Upper lobe of left lung (tissue), 6 donors: Measurements from ENCODE around the gene STIP1. TPM values are rescaled to one million over a fixed set of nuclear protein-coding genes. Genes with fewer than 3 reads are reported as not detected.

Experiments used
- ATAC-seq, 2 donors: fragments of 200-7000 bp; cut with Tn5 transposase; one replicate each; pipeline ENCODE4 v1.9.1; 2022; ENCODE audit warnings: mild to moderate bottlenecking in 2 of 2, moderate library complexity in 2 of 2; ENCODE audit not compliant: low FRiP score in 2 of 2
- DNase-seq, 2 donors: peaks; one replicate each; pipeline ENCODE4 v3.0.0-alpha.2; 2019 to 2020
- H3K27ac ChIP-seq, 4 donors: fragments of 200-600 bp; sonication (generic); one replicate each; pipeline ENCODE4 v1.5.1; 2016 to 2019
- H3K27me3 ChIP-seq, 4 donors: fragments of 200-600 bp; sonication (generic); one replicate each; pipeline ENCODE4 v1.5.1; 2017 to 2019
- H3K36me3 ChIP-seq, 4 donors: fragments of 200-600 bp; sonication (generic); one replicate each; pipeline ENCODE4 v1.5.1; 2016 to 2019
- H3K4me1 ChIP-seq, 4 donors: fragments of 200-600 bp; sonication (generic); one replicate each; pipeline ENCODE4 v1.5.1; 2018 to 2019
- H3K4me3 ChIP-seq, 4 donors: fragments of 200-600 bp; sonication (generic); one replicate each; pipeline ENCODE4 v1.5.1; 2017 to 2019; ENCODE audit warnings: mild to moderate bottlenecking in 2 of 4, moderate library complexity in 1 of 4
- H3K9me3 ChIP-seq, 4 donors: fragments of 200-600 bp; sonication (generic); one replicate each; pipeline ENCODE4 v1.5.1; 2018 to 2019
- EP300 ChIP-seq, 4 donors: sonication (generic); formaldehyde crosslinking; IDR thresholded peaks; one replicate each; pipeline ENCODE4 v1.5.1; 2017; ENCODE audit warnings: antibody characterized with exemption in 4 of 4, control low read depth in 2 of 4
- POLR2A ChIP-seq, 4 donors: fragments of 450-650 bp; IDR thresholded peaks; one replicate each; pipeline ENCODE4 v1.5.1; 2016 to 2017; ENCODE audit warnings: antibody characterized with exemption in 4 of 4, mild to moderate bottlenecking in 2 of 4
- POLR2AphosphoS5 ChIP-seq, 2 donors: sonication (generic); formaldehyde crosslinking; IDR thresholded peaks; one replicate each; pipeline ENCODE4 v1.5.1; 2017; ENCODE audit warnings: antibody characterized with exemption in 2 of 2
- WGBS, 2 donors: methylation state at CpG; one replicate each; pipeline ENCODE4 v1.1.5; 2017 to 2018; 5-methylcytosine and 5-hydroxymethylcytosine counted together
- total RNA-seq, 6 donors: library from RNA; depleted of rRNA in 4 of 6; stranded (reverse); fragments of >200 nt in 4 of 6; gene quantifications; one replicate each; pipeline versions ENCODE4 v1.1.0 to v1.2.1, GENCODE V29; 2016 to 2021
- TF ChIP-seq, protein P1 (sequence below), 6 experiments: fragments of 450-650 bp in 4 of 6; fragments of 200-600 bp in 2 of 6; sonication (generic) in 2 of 6; IDR thresholded peaks; one replicate each; pipeline ENCODE4 v1.5.1; 2016 to 2019; ENCODE audit warnings: antibody characterized with exemption in 6 of 6
- donor health status: DM: no; HTN: no; CAD: no; lungs with moderate emphysema.
- donor health status: DM: no; HTN: yes; CAD: no; lungs with severe emphysema.

The STIP1 gene
- total RNA-seq, 6 donors from 2014 or later = 37.8 to 132 (median 82.6) TPM

DNA sequence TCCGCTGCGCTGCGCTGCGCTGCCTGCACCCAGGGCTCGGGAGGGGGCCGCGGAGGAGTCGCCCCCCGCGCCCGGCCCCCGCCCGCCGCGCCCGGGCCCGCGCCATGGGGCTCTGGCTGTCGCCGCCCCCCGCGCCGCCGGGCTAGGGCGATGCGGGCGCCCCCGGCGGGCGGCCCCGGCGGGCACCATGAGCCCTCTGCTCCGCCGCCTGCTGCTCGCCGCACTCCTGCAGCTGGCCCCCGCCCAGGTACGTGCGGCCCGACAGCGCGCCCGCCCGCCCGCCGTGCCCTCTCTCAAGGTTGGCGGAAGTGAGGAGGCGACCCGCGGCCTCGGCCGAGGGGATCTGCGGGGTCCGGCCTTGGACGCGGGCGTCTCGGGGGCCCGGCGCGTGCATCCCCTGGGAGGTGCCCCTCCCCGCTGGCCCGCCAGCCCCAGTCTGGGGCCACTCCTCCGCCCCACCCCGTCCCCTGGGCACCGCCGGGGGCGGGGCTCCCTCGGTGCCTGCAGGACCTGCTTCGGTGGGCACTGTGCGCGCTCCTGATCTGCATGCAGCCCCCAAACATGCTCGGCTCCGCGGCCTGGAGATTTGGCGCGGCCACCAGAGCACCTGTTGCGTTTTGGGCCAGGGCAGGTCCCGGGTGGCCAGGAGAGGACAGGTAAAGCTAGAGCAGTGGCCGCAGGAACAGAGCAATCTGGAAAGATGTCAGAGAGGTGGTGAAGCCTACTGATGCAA, 48.8 kb downstream of the STIP1 start:
- H3K4me3 ChIP-seq = peak overlapping the region; percentile 66 to 94 (median 84)
- peak overlapping the region; percentile 69 to 91 (median 78) for H3K27ac ChIP-seq
- ATAC-seq (peak in 1 of 2 donors; percentile 32), DNase-seq (peak; percentile 68 to 92)
- peaks cover 0 to 19% (median 7%) of the 10 kb centered on the region in 4 donors for H3K36me3 ChIP-seq
- WGBS, 2 donors = 7 to 38% methylated on average over 3 to 12 of the region's 80 CpGs
- peak in 1 of 2 donors; percentile 53 for TF ChIP-seq POLR2AphosphoS5 (IDR thresholded peaks at IDR 0.05)
- no peak for TF ChIP-seq EP300 (IDR thresholded peaks at IDR 0.05)
- TF ChIP-seq, protein P1, sequence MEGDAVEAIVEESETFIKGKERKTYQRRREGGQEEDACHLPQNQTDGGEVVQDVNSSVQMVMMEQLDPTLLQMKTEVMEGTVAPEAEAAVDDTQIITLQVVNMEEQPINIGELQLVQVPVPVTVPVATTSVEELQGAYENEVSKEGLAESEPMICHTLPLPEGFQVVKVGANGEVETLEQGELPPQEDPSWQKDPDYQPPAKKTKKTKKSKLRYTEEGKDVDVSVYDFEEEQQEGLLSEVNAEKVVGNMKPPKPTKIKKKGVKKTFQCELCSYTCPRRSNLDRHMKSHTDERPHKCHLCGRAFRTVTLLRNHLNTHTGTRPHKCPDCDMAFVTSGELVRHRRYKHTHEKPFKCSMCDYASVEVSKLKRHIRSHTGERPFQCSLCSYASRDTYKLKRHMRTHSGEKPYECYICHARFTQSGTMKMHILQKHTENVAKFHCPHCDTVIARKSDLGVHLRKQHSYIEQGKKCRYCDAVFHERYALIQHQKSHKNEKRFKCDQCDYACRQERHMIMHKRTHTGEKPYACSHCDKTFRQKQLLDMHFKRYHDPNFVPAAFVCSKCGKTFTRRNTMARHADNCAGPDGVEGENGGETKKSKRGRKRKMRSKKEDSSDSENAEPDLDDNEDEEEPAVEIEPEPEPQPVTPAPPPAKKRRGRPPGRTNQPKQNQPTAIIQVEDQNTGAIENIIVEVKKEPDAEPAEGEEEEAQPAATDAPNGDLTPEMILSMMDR (IDR thresholded peaks at IDR 0.05) = peak in 3 of 6 experiments; percentile 7 to 55 (median 20)
- peak in 1 of 4 donors; percentile 69 for TF ChIP-seq POLR2A (IDR thresholded peaks at IDR 0.05)
- H3K27me3 ChIP-seq = no peaks in the 10 kb centered on the region
- H3K4me1 ChIP-seq = peaks cover 52 to 79% (median 59%) of the 10 kb centered on the region in 4 donors
- H3K9me3 ChIP-seq = no peaks in the 10 kb centered on the region

DNA sequence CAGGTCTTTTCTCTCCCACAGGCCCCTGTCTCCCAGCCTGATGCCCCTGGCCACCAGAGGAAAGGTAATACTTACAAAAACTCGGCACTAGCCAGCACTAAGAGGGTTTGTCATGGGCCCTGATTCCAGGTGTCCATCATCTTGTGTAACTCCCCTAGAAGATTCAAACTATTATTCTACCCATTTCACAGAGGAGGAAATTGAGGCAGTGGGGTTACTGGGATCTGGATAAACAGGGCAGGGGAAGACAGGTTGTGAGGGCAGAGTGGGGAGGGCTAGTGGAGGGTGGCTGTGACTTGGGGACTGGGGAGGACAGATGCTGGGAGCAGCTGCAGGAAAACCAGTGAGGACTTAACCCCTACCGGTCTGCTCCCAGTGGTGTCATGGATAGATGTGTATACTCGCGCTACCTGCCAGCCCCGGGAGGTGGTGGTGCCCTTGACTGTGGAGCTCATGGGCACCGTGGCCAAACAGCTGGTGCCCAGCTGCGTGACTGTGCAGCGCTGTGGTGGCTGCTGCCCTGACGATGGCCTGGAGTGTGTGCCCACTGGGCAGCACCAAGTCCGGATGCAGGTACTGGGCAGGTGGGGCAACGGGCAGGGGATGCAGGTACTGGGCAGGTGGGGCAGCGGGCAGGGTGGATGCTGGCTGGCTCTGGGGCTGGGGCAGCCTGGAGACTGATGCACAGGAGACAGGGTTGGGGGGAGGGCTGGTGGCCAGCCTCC, 49.6 kb downstream of the STIP1 start:
- TF ChIP-seq, protein P1 (IDR thresholded peaks at IDR 0.05) = no peak
- TF ChIP-seq EP300 (IDR thresholded peaks at IDR 0.05) (no peak), POLR2A (IDR thresholded peaks at IDR 0.05) (no peak), POLR2AphosphoS5 (IDR thresholded peaks at IDR 0.05) (no peak)
- peak in 1 of 2 donors; percentile 65 for DNase-seq
- no peak for ATAC-seq
- WGBS, 2 donors = 85 to 94% methylated on average over 6 to 12 of the region's 12 CpGs
- Histone ChIP-seq H3K9me3 (no peaks in the 10 kb centered on the region), H3K4me3 (peak overlapping the region; percentile 66 to 94 (median 84)), H3K27me3 (no peaks in the 10 kb centered on the region), H3K27ac (peak overlapping the region; percentile 28 to 91 (median 78)), H3K4me1 (peaks cover 56 to 84% (median 64%) of the 10 kb centered on the region in 4 donors), H3K36me3 (peaks cover 0 to 19% (median 7%) of the 10 kb centered on the region in 4 donors)

DNA sequence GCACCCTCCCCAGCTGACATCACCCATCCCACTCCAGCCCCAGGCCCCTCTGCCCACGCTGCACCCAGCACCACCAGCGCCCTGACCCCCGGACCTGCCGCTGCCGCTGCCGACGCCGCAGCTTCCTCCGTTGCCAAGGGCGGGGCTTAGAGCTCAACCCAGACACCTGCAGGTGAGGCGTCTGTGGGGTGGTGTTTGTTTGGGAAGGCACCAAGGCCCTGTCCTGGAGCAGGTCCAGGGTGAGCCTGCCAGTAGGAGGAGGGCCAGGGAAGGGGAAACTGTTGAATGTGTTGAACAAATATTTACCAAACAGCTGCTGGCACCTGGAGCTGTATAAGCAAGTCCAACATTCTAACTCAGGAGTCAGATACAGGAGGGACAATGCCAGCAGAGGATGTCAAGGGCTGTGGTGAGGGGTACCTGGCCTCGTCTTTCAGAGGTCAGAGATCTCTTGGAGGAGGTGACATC, 51.5 kb downstream of the STIP1 start:
- H3K36me3 ChIP-seq = peaks cover 0 to 19% (median 7%) of the 10 kb centered on the region in 4 donors
- no peaks in the 10 kb centered on the region for H3K9me3 ChIP-seq
- H3K4me1 ChIP-seq = peaks cover 54 to 76% (median 57%) of the 10 kb centered on the region in 4 donors
- no peak overlapping the region for H3K4me3 ChIP-seq
- TF ChIP-seq, protein P1 (IDR thresholded peaks at IDR 0.05) = no peak
- TF ChIP-seq EP300 (IDR thresholded peaks at IDR 0.05) = no peak
- peak in 1 of 4 donors; percentile 33 for TF ChIP-seq POLR2A (IDR thresholded peaks at IDR 0.05)
- peak; percentile 18 to 40 for TF ChIP-seq POLR2AphosphoS5 (IDR thresholded peaks at IDR 0.05)
- 56 to 82% methylated on average over 12 of the region's 12 CpGs for WGBS, 2 donors
- H3K27me3 ChIP-seq = no peaks in the 10 kb centered on the region
- no peak for ATAC-seq
- H3K27ac ChIP-seq = peak overlapping the region; percentile 74 to 99 (median 96)
- peak; percentile 78 to 87 for DNase-seq

DNA sequence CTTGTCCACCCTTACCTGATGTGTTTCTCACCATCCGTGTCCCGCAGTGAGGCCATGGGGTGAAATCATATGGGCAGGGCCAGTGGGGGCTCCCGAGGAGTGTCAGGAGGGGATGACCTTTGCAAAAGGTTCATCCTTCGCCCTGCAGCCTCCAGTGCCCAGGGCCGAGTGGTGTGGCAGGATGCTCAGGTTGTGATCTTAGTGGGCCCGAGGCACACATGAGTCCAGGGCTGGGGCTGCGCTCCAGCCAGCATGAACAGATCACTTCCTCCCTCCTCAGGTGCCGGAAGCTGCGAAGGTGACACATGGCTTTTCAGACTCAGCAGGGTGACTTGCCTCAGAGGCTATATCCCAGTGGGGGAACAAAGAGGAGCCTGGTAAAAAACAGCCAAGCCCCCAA, 52.1 kb downstream of the STIP1 start:
- H3K27ac ChIP-seq = peak overlapping the region; percentile 74 to 99 (median 96)
- no peaks in the 10 kb centered on the region for H3K27me3 ChIP-seq
- peaks cover 0 to 20% (median 7%) of the 10 kb centered on the region in 4 donors for H3K36me3 ChIP-seq
- DNase-seq (no peak), ATAC-seq (no peak)
- WGBS, 2 donors = 75 to 82% methylated on average over 5 to 9 of the region's 9 CpGs
- H3K4me3 ChIP-seq = no peak overlapping the region
- H3K4me1 ChIP-seq = peaks cover 58 to 76% (median 61%) of the 10 kb centered on the region in 4 donors
- TF ChIP-seq EP300 (IDR thresholded peaks at IDR 0.05) (no peak), POLR2A (IDR thresholded peaks at IDR 0.05) (no peak), POLR2AphosphoS5 (IDR thresholded peaks at IDR 0.05) (no peak)
- TF ChIP-seq, protein P1 (IDR thresholded peaks at IDR 0.05) = no peak
- no peaks in the 10 kb centered on the region for H3K9me3 ChIP-seq
